B cell (primary cell): ENCODE measurements around the gene CAPN6. TPM values are rescaled to one million over a fixed set of nuclear protein-coding genes. Genes with fewer than 3 reads are reported as not detected.

Experiments used
- ATAC-seq: fragments of 200-7000 bp; cut with Tn5 transposase; one replicate; pipeline ENCODE4 v1.10.0; 2021; ENCODE audit warnings: low read depth, mild to moderate bottlenecking, moderate number of reproducible peaks, moderate library complexity
- CTCF ChIA-PET: fragments of 350-600 bp; sonication (Branson Sonifier 250); formaldehyde crosslinking; loops from one replicate; lab custom pipeline; 2021; ENCODE audit warnings: antibody characterized with exemption, inconsistent platforms; lab: Charles Lee
- POLR2A ChIA-PET: fragments of 350-600 bp; sonication (Branson Sonifier 250); formaldehyde crosslinking; loops from one replicate; lab custom pipeline; 2021; ENCODE audit warnings: antibody characterized with exemption; lab: Charles Lee
- DNase-seq: peaks from one replicate; pipeline ENCODE4 v3.0.0; 2013
- H2AFZ ChIP-seq: 2 replicates; pipeline ENCODE4 v1.6.1; 2012; ENCODE audit warnings: mild to moderate bottlenecking, low read depth, low read length; ENCODE audit not compliant: insufficient read depth, poor library complexity, severe bottlenecking
- H3K27ac ChIP-seq, 2 donors: 1 replicate in 1 of 2; 2 replicates in 1 of 2; pipeline ENCODE4 v1.5.1; 2012 to 2013; ENCODE audit warnings: low read length in 2 of 2, mild to moderate bottlenecking in 2 of 2, moderate library complexity in 1 of 2
- H3K27me3 ChIP-seq, 4 experiments: fragments of 200-600 bp in 1 of 4; sonication (generic) in 1 of 4; replicated peaks in 1 of 4; 1 replicate in 2 of 4; 2 replicates in 2 of 4; pipeline versions ENCODE4 v1.6.1 to v1.7.0; 2013 to 2016; ENCODE audit warnings: low read length in 3 of 4, mild to moderate bottlenecking in 2 of 4, mixed read lengths in 1 of 4, moderate library complexity in 1 of 4; ENCODE audit not compliant: insufficient read depth in 4 of 4, control insufficient read depth in 3 of 4; ENCODE audit errors: control extremely low read depth in 1 of 4
- H3K36me3 ChIP-seq, 2 experiments: replicated peaks in 1 of 2; 1 replicate in 1 of 2; 2 replicates in 1 of 2; pipeline versions ENCODE4 v1.6.1 to v1.7.1; 2013; ENCODE audit warnings: low read length in 1 of 2; ENCODE audit not compliant: insufficient read depth in 2 of 2, control insufficient read depth in 1 of 2; ENCODE audit errors: control extremely low read depth in 1 of 2, extremely low read depth in 1 of 2
- H3K4me1 ChIP-seq, 2 donors: fragments of 200-600 bp in 1 of 2; sonication (generic) in 1 of 2; 1 replicate in 1 of 2; 2 replicates in 1 of 2; pipeline versions ENCODE4 v1.5.1 to v1.6.1; 2013 to 2017; ENCODE audit warnings: low read length in 2 of 2; ENCODE audit not compliant: control insufficient read depth in 2 of 2, insufficient read depth in 2 of 2
- H3K4me2 ChIP-seq: replicated peaks from 2 replicates; pipeline ENCODE3; 2012; ENCODE audit warnings: mild to moderate bottlenecking, low read depth, low read length; ENCODE audit not compliant: poor library complexity, severe bottlenecking
- H3K4me3 ChIP-seq, 5 experiments: fragments of 200-600 bp in 1 of 5; sonication (generic) in 1 of 5; 1 replicate in 3 of 5; 2 replicates in 2 of 5; pipeline versions ENCODE4 v1.5.1 to v1.7.0; 2011 to 2016; ENCODE audit warnings: low read length in 4 of 5, mild to moderate bottlenecking in 4 of 5, low read depth in 2 of 5, control low read depth in 1 of 5, moderate library complexity in 1 of 5; ENCODE audit not compliant: insufficient read depth in 1 of 5; ENCODE audit errors: control extremely low read depth in 1 of 5, extremely low read depth in 1 of 5
- H3K79me2 ChIP-seq: fragments of 200-600 bp; sonication (generic); one replicate; pipeline ENCODE4 v1.6.0; 2016; ENCODE audit warnings: low read length; ENCODE audit not compliant: control insufficient read depth, insufficient read depth
- H3K9ac ChIP-seq: fragments of 200-600 bp; sonication (generic); 2 replicates; pipeline ENCODE4 v1.6.1; 2017; ENCODE audit warnings: mild to moderate bottlenecking, low read length, moderate library complexity
- H3K9me3 ChIP-seq, 3 donors: one replicate each; pipeline versions ENCODE4 v1.6.1 to v1.7.1; 2013; ENCODE audit warnings: low read length in 2 of 3; ENCODE audit not compliant: control insufficient read depth in 2 of 3, insufficient read depth in 1 of 3; ENCODE audit errors: control extremely low read depth in 1 of 3
- H4K20me1 ChIP-seq: 2 replicates; pipeline ENCODE4 v1.6.0; 2012; ENCODE audit warnings: mild to moderate bottlenecking, low read length; ENCODE audit not compliant: insufficient read depth, control insufficient read depth, poor library complexity, severe bottlenecking
- H3K27ac Mint-ChIP-seq: one replicate; pipeline ENCODE4 v1.8.0; 2021; ENCODE audit warnings: mixed read lengths
- H3K27me3 Mint-ChIP-seq: one replicate; pipeline ENCODE4 v1.8.0; 2021; ENCODE audit warnings: mixed read lengths
- H3K4me1 Mint-ChIP-seq: one replicate; pipeline ENCODE4 v1.8.0; 2021; ENCODE audit warnings: mixed read lengths
- H3K4me3 Mint-ChIP-seq: one replicate; pipeline ENCODE4 v1.8.0; 2021; ENCODE audit warnings: mixed read lengths
- H3K9me3 Mint-ChIP-seq: one replicate; pipeline ENCODE4 v1.8.0; 2022; ENCODE audit warnings: mixed read lengths; ENCODE audit not compliant: insufficient read depth
- CTCF ChIP-seq: fragments of 200-600 bp; IDR thresholded peaks from one replicate; pipeline ENCODE4 v1.8.0; 2022; ENCODE audit warnings: antibody characterized with exemption, mild to moderate bottlenecking
- EZH2 ChIP-seq: IDR thresholded peaks from 2 replicates; pipeline ENCODE4 v1.6.1; 2012; ENCODE audit warnings: borderline replicate concordance, low read depth, mild to moderate bottlenecking, moderate library complexity, low read length; ENCODE audit not compliant: insufficient read depth, poor library complexity, severe bottlenecking
- WGBS: methylation state at CpG from one replicate; pipeline ENCODE4 v1.1.5; 2013; ENCODE audit warnings: missing lambda C conversion rate; ENCODE audit not compliant: insufficient coverage; 5-methylcytosine and 5-hydroxymethylcytosine counted together
- intact Hi-C: fragments of 100-400 bp; cut with micrococcal nuclease; formaldehyde crosslinking; loops from one replicate; pipeline ENCODE4 v1.10.0; 2022
- polyA plus RNA-seq: library from polyadenylated mRNA; depleted of rRNA; stranded (reverse); fragments of >200 nt; gene quantifications from 2 replicates; pipeline ENCODE4 v1.2.3, GENCODE V29; 2012
- total RNA-seq, 2 donors: library from RNA; stranded (reverse); fragments of 120-200 nt in 1 of 2; gene quantifications; 1 replicate in 1 of 2; 2 replicates in 1 of 2; pipeline versions ENCODE4 v1.2.3 to v1.2.4, GENCODE V29; 2013 to 2022

CAPN6 gene
- total and polyA plus RNA-seq, 2 donors (not counting 1 experiment from before 2014, with no cell fraction given): not detected

GRCh38 chrX:111259559-111259958 lies 10.7 kb downstream of the CAPN6 start:
- H3K27me3 Mint-ChIP-seq: no peaks in the 10 kb centered on the region
- Histone ChIP-seq H3K27me3 (no peaks in the 10 kb centered on the region), H4K20me1 (no peaks in the 10 kb centered on the region), H3K36me3 (no peaks in the 10 kb centered on the region), H3K9me3 (no peaks in the 10 kb centered on the region), H3K27ac (no peak overlapping the region), H3K4me2 (no peak overlapping the region), H3K79me2 (no peaks in the 10 kb centered on the region), H2AFZ (no peak overlapping the region), H3K4me1 (no peaks in the 10 kb centered on the region), H3K9ac (no peak overlapping the region), H3K4me3 (no peak overlapping the region)
- no CpG with 5 or more reads among the region's 3 CpGs for WGBS
- H3K27ac Mint-ChIP-seq: no peak overlapping the region
- no peak overlapping the region for H3K4me3 Mint-ChIP-seq
- no peaks in the 10 kb centered on the region for H3K9me3 Mint-ChIP-seq
- TF ChIP-seq CTCF: no peak
- intact Hi-C loops: no loop called here
- no peaks in the 10 kb centered on the region for H3K4me1 Mint-ChIP-seq
- ChIA-PET POLR2A (no interaction called here), CTCF (no interaction called here)
- no peak for DNase-seq
- ATAC-seq: no peak

GRCh38 chrX:111257733-111258132 lies 12.6 kb downstream of the CAPN6 start:
- H3K27ac ChIP-seq: no peak overlapping the region
- no peak overlapping the region for H3K4me2 ChIP-seq
- no peaks in the 10 kb centered on the region for H3K9me3 ChIP-seq
- H2AFZ ChIP-seq: no peak overlapping the region
- 80% methylated on average over 1 of the region's 3 CpGs for WGBS
- ChIA-PET POLR2A (no interaction called here), CTCF (no interaction called here)
- H3K4me3 ChIP-seq: no peak overlapping the region
- H3K4me1 Mint-ChIP-seq: no peaks in the 10 kb centered on the region
- H3K4me3 Mint-ChIP-seq: no peak overlapping the region
- H3K4me1 ChIP-seq: no peaks in the 10 kb centered on the region
- no peaks in the 10 kb centered on the region for H3K9me3 Mint-ChIP-seq
- no peaks in the 10 kb centered on the region for H4K20me1 ChIP-seq
- TF ChIP-seq EZH2 (no peak), CTCF (no peak)
- no peaks in the 10 kb centered on the region for H3K36me3 ChIP-seq
- intact Hi-C loops: no loop called here
- H3K79me2 ChIP-seq: no peaks in the 10 kb centered on the region
- H3K27me3 Mint-ChIP-seq: no peaks in the 10 kb centered on the region
- no peak overlapping the region for H3K27ac Mint-ChIP-seq
- no peaks in the 10 kb centered on the region for H3K27me3 ChIP-seq
- H3K9ac ChIP-seq: no peak overlapping the region
- ATAC-seq: no peak
- no peak for DNase-seq
